Mesendoderm (in vitro differentiated cells): ENCODE results near the gene HS2ST1.

Experiments
- DNase-seq: peaks from one replicate; pipeline ENCODE4 v3.0.0; 2013
- H2AK5ac ChIP-seq: 2 replicates; pipeline ENCODE4 v1.6.1; 2013; ENCODE audit warnings: low read length, inconsistent platforms
- H2BK120ac ChIP-seq: 2 replicates; pipeline ENCODE4 v1.6.1; 2013; ENCODE audit warnings: low read depth, mild to moderate bottlenecking, low read length, moderate library complexity, mixed read lengths
- H2BK15ac ChIP-seq: replicated peaks from 2 replicates; pipeline ENCODE4 v1.6.1; 2013; ENCODE audit warnings: low read depth, mild to moderate bottlenecking, moderate library complexity
- H2BK5ac ChIP-seq: 2 replicates; pipeline ENCODE4 v1.6.1; 2013; ENCODE audit warnings: low read length, inconsistent platforms
- H3K18ac ChIP-seq: 2 replicates; pipeline ENCODE4 v1.6.1; 2013; ENCODE audit warnings: mild to moderate bottlenecking, low read length, mixed read lengths
- H3K23ac ChIP-seq: one replicate; pipeline ENCODE4 v1.6.1; 2013; ENCODE audit warnings: low read length
- H3K27ac ChIP-seq: 2 replicates; pipeline ENCODE4 v1.5.1; 2013; ENCODE audit warnings: low read depth, mild to moderate bottlenecking, inconsistent platforms, low read length, moderate library complexity
- H3K27me3 ChIP-seq: 2 replicates; pipeline ENCODE4 v1.6.1; 2013; ENCODE audit warnings: low read length, control low read depth, mild to moderate bottlenecking, inconsistent platforms; ENCODE audit not compliant: insufficient read depth, poor library complexity
- H3K36me3 ChIP-seq: 2 replicates; pipeline ENCODE4 v1.6.1; 2013; ENCODE audit warnings: low read length, inconsistent platforms; ENCODE audit not compliant: control insufficient read depth, insufficient read depth
- H3K4ac ChIP-seq: one replicate; pipeline ENCODE4 v1.6.1; 2013; ENCODE audit warnings: low read depth, mild to moderate bottlenecking, low read length, moderate library complexity
- H3K4me1 ChIP-seq: 2 replicates; pipeline ENCODE4 v1.6.1; 2013; ENCODE audit warnings: low read depth, low read length, inconsistent platforms; ENCODE audit not compliant: control insufficient read depth
- H3K4me2 ChIP-seq: 2 replicates; pipeline ENCODE4 v1.6.1; 2013; ENCODE audit warnings: low read length
- H3K4me3 ChIP-seq: 2 replicates; pipeline ENCODE4 v1.5.1; 2013; ENCODE audit warnings: mild to moderate bottlenecking, low read length
- H3K56ac ChIP-seq: one replicate; pipeline ENCODE4 v1.6.1; 2013; ENCODE audit warnings: low read length
- H3K79me1 ChIP-seq: 2 replicates; pipeline ENCODE4 v1.6.1; 2013; ENCODE audit warnings: low read length, inconsistent platforms
- H3K79me2 ChIP-seq: 2 replicates; pipeline ENCODE4 v1.6.1; 2013; ENCODE audit warnings: mild to moderate bottlenecking, low read length; ENCODE audit not compliant: control insufficient read depth, insufficient read depth
- H3K9ac ChIP-seq: 2 replicates; pipeline ENCODE4 v1.6.1; 2013; ENCODE audit warnings: low read length, inconsistent platforms
- H4K5ac ChIP-seq: one replicate; pipeline ENCODE4 v1.6.1; 2013; ENCODE audit warnings: low read length
- H4K8ac ChIP-seq: one replicate; pipeline ENCODE4 v1.6.1; 2013; ENCODE audit warnings: low read depth, mild to moderate bottlenecking, control low read depth, low read length, moderate library complexity
- WGBS: extraction: QIAGEN DNeasy Blood & Tissue Kit; methylation state at CpG from one replicate; pipeline ENCODE4 v1.1.7; 2013; ENCODE audit warnings: low lambda C conversion rate, missing lambda C conversion rate; ENCODE audit not compliant: insufficient coverage; ENCODE audit errors: extremely low coverage; 5-methylcytosine and 5-hydroxymethylcytosine counted together

Gene HS2ST1

DNA sequence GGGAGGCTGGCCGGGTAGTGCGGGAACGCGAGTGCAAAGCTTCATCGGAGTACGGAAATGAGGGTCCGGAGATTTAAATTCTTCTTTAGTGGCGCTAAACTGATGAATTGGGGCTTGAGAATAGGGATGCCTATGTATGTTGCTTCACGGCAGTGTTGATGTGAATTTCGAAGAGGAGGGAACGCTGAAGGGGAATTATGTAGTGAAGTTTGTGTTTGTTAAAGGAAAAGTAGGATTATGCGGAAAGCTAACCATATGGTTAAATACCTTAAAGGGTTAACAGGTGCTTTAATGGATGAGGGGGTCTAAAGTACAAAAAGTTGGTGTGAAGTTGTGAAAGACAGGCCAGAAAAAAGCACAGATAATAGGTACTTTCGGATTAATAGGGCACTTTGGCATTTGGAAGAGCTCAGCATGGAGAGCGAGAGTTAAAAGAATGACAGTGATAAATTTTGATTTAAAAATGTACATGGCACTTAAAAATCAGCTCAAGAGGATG is 1.4 kb downstream of the HS2ST1 start:
- WGBS, result 100% methylated on average over 3 of the region's 14 CpGs
- Histone ChIP-seq H3K4me1 (peaks cover 5% of the 10 kb centered on the region), H4K5ac (no peak overlapping the region)

DNA sequence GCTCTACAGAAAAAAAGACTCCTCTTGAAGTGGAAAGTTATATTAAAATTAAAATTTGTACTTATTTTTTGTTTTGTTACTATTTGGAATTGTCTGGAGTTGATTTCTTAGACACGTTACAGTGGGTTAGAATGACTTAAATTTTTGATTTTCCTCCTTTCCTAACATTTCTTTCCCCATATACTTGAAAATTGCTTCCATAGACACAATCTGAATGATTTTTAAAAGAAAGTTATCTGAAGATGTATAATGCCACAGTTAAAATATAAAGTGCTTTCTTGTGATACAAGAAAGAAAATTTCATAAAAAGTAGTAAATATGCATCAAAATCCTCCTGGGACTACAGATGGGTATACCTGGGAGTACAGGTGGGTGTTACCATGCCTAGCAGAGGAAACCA is 2.3 kb downstream of the HS2ST1 start:
- peaks cover 12% of the 10 kb centered on the region for H3K79me1 ChIP-seq
- H4K8ac ChIP-seq, result no peak overlapping the region
- no peaks in the 10 kb centered on the region for H3K27me3 ChIP-seq
- no peak overlapping the region for H2BK15ac ChIP-seq
- peaks cover 41% of the 10 kb centered on the region for H3K79me2 ChIP-seq
- H3K18ac ChIP-seq, result no peak overlapping the region
- H3K27ac ChIP-seq, result no peak overlapping the region
- no peak overlapping the region for H3K56ac ChIP-seq
- H2AK5ac ChIP-seq, result no peak overlapping the region
- peak overlapping the region; percentile 16 for H3K23ac ChIP-seq
- no peak for DNase-seq
- H3K4me2 ChIP-seq, result no peak overlapping the region
- H3K4ac ChIP-seq, result no peak overlapping the region
- H3K9ac ChIP-seq, result no peak overlapping the region
- H3K36me3 ChIP-seq, result no peaks in the 10 kb centered on the region
- WGBS, result no CpG with 5 or more reads among the region's 1 CpG
- H2BK5ac ChIP-seq, result no peak overlapping the region
- H4K5ac ChIP-seq, result no peak overlapping the region
- H2BK120ac ChIP-seq, result no peak overlapping the region
- H3K4me1 ChIP-seq, result peaks cover 5% of the 10 kb centered on the region
- H3K4me3 ChIP-seq, result no peak overlapping the region

More for the DNA sequence above, 1.4 kb downstream of the HS2ST1 start:
- peak overlapping the region; percentile 99 for H3K4me2 ChIP-seq
- peak overlapping the region; percentile 80 for H3K4me3 ChIP-seq
- H4K8ac ChIP-seq, result no peak overlapping the region
- H3K9ac ChIP-seq, result peak overlapping the region; percentile 91
- no peaks in the 10 kb centered on the region for H3K27me3 ChIP-seq
- no peak overlapping the region for H3K4ac ChIP-seq
- no peak overlapping the region for H2BK15ac ChIP-seq
- H3K23ac ChIP-seq, result no peak overlapping the region
- no peak overlapping the region for H2BK120ac ChIP-seq
- no peak overlapping the region for H2AK5ac ChIP-seq
- no peak for DNase-seq
- no peaks in the 10 kb centered on the region for H3K36me3 ChIP-seq
- peaks cover 15% of the 10 kb centered on the region for H3K79me1 ChIP-seq
- peak overlapping the region; percentile 93 for H3K56ac ChIP-seq
- H3K79me2 ChIP-seq, result peaks cover 45% of the 10 kb centered on the region
- no peak overlapping the region for H2BK5ac ChIP-seq
- no peak overlapping the region for H3K18ac ChIP-seq
- H3K27ac ChIP-seq, result peak overlapping the region; percentile 99

GRCh38 chr1:86922445-86922844 is 8.0 kb downstream of the HS2ST1 start:
- no peak for DNase-seq
- H2BK5ac ChIP-seq, result no peak overlapping the region

DNA sequence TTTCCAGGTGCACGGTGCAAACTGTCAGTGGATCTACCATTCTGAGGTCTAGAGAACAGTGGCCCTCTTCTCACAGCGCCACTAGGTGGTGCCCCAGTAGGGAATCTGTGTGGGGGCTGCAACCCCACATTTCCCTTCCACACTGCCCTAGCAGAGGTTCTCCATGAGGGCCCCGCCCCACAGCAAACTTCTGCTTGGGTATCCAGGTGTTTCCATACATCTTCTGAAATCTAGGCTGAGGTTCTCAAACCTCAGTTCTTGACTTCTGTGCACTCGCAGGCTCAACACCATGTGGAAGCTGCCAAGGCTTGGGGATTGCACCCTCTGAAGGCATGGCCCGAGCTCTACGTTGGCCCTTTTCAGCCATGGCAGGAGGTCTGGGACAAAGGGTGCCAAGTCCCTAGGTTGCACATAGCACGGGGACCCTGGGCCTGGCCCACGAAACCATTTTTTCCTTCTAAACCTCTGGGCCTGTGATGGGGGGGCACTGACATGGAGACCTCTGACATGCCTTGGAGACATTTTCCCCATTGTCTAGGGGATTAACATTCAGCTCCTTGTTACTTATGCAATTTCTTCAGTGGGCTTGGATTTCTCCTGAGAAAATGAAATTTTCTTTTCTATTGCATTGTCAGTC is 10.0 kb downstream of the HS2ST1 start:
- H3K27me3 ChIP-seq, result no peaks in the 10 kb centered on the region

More at GRCh38 chr1:86922445-86922844, 8.0 kb downstream of the HS2ST1 start:
- Histone ChIP-seq H3K4me1 (no peaks in the 10 kb centered on the region), H4K8ac (no peak overlapping the region), H3K4me3 (no peak overlapping the region), H3K4ac (no peak overlapping the region), H2BK15ac (no peak overlapping the region), H3K27me3 (no peaks in the 10 kb centered on the region), H3K18ac (no peak overlapping the region), H2BK120ac (no peak overlapping the region), H3K9ac (no peak overlapping the region), H3K23ac (no peak overlapping the region), H3K4me2 (no peak overlapping the region), H3K36me3 (no peaks in the 10 kb centered on the region), H2AK5ac (no peak overlapping the region), H3K56ac (no peak overlapping the region), H3K79me2 (peaks cover 17% of the 10 kb centered on the region), H4K5ac (no peak overlapping the region), H3K27ac (no peak overlapping the region), H3K79me1 (peaks cover 1% of the 10 kb centered on the region)
- WGBS, result no CpG with 5 or more reads among the region's 1 CpG

GRCh38 chr1:86925742-86926141 is 11.3 kb downstream of the HS2ST1 start:
- no CpG with 5 or more reads among the region's 1 CpG for WGBS
- no peak for DNase-seq

More for the DNA sequence above, 10.0 kb downstream of the HS2ST1 start:
- Histone ChIP-seq H2BK15ac (no peak overlapping the region), H2AK5ac (no peak overlapping the region), H3K4me2 (no peak overlapping the region), H3K36me3 (no peaks in the 10 kb centered on the region), H2BK5ac (no peak overlapping the region), H3K79me2 (peaks cover 16% of the 10 kb centered on the region), H3K9ac (no peak overlapping the region), H3K4me3 (no peak overlapping the region), H3K18ac (no peak overlapping the region), H3K79me1 (peaks cover 1% of the 10 kb centered on the region), H3K27ac (no peak overlapping the region), H3K4ac (no peak overlapping the region), H3K23ac (no peak overlapping the region), H3K4me1 (no peaks in the 10 kb centered on the region), H3K56ac (no peak overlapping the region), H4K5ac (no peak overlapping the region), H2BK120ac (no peak overlapping the region), H4K8ac (no peak overlapping the region)
- WGBS, result no CpG with 5 or more reads among the region's 8 CpGs
- no peak for DNase-seq

DNA sequence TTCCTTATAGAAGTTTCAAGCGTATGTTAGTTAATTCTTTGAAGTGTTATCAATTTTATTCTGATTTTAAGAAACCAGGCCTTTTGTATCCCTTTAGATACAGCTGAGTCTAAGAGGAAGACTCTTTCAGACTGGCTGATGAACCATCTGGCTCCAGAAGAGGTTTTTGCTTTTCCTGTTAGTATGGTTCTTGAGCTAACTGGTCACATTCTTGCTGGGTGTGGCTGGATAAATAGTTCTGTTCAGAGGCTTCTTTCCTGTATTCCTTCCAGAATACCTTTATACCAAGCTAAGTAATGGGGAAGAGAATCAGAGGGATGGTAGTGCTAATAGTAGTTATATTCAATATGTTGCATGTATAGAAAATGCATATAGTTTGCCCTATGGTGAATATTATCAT is 12.4 kb downstream of the HS2ST1 start:
- H3K79me1 ChIP-seq, result no peaks in the 10 kb centered on the region
- H4K8ac ChIP-seq, result no peak overlapping the region
- H4K5ac ChIP-seq, result no peak overlapping the region
- no peak overlapping the region for H3K4me3 ChIP-seq
- no peak overlapping the region for H3K9ac ChIP-seq
- no peak for DNase-seq
- no CpG with 5 or more reads among the region's 1 CpG for WGBS
- H3K79me2 ChIP-seq, result peaks cover 5% of the 10 kb centered on the region
- no peaks in the 10 kb centered on the region for H3K4me1 ChIP-seq
- H3K18ac ChIP-seq, result no peak overlapping the region
- H2BK5ac ChIP-seq, result no peak overlapping the region
- H3K27ac ChIP-seq, result no peak overlapping the region
- H2AK5ac ChIP-seq, result no peak overlapping the region
- no peak overlapping the region for H2BK15ac ChIP-seq
- H3K23ac ChIP-seq, result no peak overlapping the region
- H3K36me3 ChIP-seq, result no peaks in the 10 kb centered on the region
- H3K27me3 ChIP-seq, result no peaks in the 10 kb centered on the region
- no peak overlapping the region for H2BK120ac ChIP-seq
- no peak overlapping the region for H3K4me2 ChIP-seq
- H3K4ac ChIP-seq, result no peak overlapping the region
- no peak overlapping the region for H3K56ac ChIP-seq

More at GRCh38 chr1:86925742-86926141, 11.3 kb downstream of the HS2ST1 start:
- no peak overlapping the region for H2AK5ac ChIP-seq
- H4K5ac ChIP-seq, result no peak overlapping the region
- H3K23ac ChIP-seq, result no peak overlapping the region
- H2BK120ac ChIP-seq, result no peak overlapping the region
- no peak overlapping the region for H3K18ac ChIP-seq
- H4K8ac ChIP-seq, result no peak overlapping the region
- H3K4me1 ChIP-seq, result no peaks in the 10 kb centered on the region
- no peak overlapping the region for H3K4ac ChIP-seq
- H2BK15ac ChIP-seq, result no peak overlapping the region
- H3K79me2 ChIP-seq, result peaks cover 11% of the 10 kb centered on the region
- no peak overlapping the region for H3K4me2 ChIP-seq
- H2BK5ac ChIP-seq, result no peak overlapping the region
- H3K27me3 ChIP-seq, result no peaks in the 10 kb centered on the region
- H3K56ac ChIP-seq, result no peak overlapping the region
- no peak overlapping the region for H3K9ac ChIP-seq
- no peak overlapping the region for H3K27ac ChIP-seq
- H3K36me3 ChIP-seq, result no peaks in the 10 kb centered on the region
- H3K79me1 ChIP-seq, result no peaks in the 10 kb centered on the region
- H3K4me3 ChIP-seq, result no peak overlapping the region
